Left renal cortex interstitium (tissue), 4 donors: ENCODE data around the gene TP63. TPM values are rescaled to one million over a fixed set of nuclear protein-coding genes. Genes with fewer than 3 reads are reported as not detected.
"Not testable (repeated sequence)": the region's sequence is repeated elsewhere in the genome, so short reads cannot be mapped to it uniquely, and the experiment has no call there.

Experiments
- DNase-seq, 4 donors: peaks; one replicate each; pipeline ENCODE4 v3.0.0-alpha.2; 2013; ENCODE audit warnings: low read depth in 4 of 4, low spot score in 2 of 4, missing footprints in 1 of 4
- polyA plus RNA-seq, 4 donors: library from polyadenylated mRNA; unstranded; fragments of 120-200 nt; gene quantifications; one replicate each; pipeline ENCODE4 v1.2.1, GENCODE V29; 2013; ENCODE audit not compliant: insufficient read length in 4 of 4

TP63 gene
- polyA plus RNA-seq, result 1 to 10 TPM; 1.1 to 1.9 (median 1.7) TPM

DNA sequence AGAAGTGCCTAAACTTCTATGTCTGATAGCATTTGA, at the start of gene TP63:
TSS of gene TP63 (plus strand) at position 17 of the 36 bp plus-strand sequence. CDS start 127 bp downstream, outside the sequence.
- DNase-seq, result no peak

DNA sequence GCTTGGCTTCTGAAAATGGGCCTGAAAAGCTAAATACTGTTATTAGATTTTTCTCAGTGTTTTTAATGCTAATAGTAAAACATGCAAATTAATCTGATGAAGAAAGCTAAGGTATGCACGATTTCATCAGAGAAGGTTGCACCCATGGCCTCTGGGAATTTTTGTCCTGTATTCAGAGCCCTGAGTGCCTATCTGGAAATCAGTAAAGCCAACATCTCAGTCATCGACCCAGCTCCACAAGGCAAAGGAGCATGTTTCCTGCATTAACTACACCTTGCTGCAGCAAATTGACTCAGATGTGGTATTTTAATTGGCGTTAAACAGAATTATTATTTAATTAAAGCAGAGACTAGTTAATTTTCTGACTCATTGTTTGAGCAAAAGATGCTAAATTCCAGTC, 49.0 kb upstream of the TP63 start:
- no peak for DNase-seq

DNA sequence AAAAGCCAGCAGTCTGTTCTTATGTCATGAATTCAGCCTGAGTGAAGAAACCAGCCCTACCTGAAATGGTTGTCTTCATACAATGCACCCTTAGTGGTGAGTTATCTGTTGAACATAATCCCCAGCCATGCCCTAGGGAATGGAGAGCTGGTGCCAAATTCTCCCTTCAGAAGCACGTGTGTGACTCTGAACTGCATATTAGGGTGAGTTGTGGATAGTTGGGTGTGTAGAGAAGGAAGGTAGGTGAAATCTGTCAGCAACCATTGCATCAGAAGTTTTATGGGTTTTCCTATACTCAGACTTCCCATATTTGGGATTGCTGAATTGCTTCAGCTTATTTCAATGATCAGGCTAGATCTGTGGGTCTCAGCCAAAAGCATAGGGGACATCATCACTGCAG, 46.5 kb upstream of the TP63 start:
- no peak for DNase-seq

DNA sequence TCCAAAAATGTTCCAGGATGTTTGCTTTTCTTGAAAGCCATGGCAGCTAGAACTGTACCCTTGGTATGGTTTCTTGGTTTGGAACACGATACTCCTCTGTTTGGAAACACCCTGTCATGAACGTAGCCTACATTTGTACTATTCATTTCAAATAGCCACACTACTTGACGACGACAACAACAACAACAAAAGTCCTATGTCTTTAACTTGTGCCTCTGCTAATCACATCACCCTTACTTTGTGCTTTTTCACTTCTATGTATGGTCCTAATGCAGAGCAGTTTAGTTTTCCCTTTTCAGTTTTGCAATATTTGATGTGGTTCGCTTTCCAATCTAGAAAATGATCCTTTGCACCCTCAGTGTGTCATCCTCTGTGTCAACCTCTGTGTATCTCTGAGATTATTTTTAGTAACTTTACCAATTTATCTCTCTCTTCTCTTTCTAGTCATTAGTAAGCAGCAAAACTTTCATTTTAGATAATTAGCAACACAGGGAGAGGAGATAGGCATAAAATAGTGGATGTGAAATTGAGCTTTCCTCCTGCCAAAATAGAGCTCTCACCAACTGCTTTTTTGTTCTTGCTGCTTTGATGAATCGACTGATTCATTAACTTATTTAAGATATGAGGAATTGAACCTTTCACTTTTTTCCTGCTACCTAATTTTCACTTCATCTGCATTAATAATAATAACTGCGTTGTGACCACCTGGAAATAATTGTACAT, 44.1 kb upstream of the TP63 start:
- DNase-seq, result no peak

DNA sequence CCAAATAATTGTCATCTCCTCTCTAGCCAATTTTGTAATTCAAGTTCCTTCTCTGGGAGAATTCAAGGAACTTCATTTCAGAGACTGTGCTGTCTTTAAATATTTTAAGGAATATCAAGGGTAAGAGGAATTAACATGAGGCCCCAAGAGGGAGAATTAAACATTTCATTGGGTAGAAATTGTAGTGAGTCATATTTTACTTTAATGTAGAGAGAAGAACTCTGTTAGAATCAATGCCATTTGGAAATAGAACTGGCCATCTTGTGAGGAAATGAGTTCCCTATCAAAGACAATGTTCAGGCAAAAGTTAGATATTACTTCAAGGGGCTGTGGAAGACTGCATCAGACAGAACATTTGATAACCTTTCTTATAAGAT, 43.5 kb upstream of the TP63 start:
- DNase-seq, result no peak

DNA sequence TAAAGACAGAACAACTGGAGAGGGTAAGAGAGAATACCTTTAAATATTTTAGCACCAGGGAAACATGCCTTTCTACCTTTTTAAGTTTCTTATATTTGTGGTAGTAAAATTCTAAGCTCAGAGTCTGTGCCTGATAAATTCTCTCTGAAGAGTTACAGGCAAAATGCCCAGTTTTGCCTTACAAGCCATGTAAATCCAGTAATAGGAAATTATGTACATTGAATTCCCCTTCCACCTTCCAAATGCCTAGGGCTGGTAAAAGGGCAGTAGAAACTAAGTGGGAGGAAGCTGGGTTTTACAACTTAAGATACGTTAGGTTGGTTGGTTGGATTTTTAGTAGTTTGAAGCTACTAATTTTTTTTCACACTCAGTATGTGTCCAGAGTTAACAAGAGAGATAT, 43.1 kb upstream of the TP63 start:
- no peak for DNase-seq

DNA sequence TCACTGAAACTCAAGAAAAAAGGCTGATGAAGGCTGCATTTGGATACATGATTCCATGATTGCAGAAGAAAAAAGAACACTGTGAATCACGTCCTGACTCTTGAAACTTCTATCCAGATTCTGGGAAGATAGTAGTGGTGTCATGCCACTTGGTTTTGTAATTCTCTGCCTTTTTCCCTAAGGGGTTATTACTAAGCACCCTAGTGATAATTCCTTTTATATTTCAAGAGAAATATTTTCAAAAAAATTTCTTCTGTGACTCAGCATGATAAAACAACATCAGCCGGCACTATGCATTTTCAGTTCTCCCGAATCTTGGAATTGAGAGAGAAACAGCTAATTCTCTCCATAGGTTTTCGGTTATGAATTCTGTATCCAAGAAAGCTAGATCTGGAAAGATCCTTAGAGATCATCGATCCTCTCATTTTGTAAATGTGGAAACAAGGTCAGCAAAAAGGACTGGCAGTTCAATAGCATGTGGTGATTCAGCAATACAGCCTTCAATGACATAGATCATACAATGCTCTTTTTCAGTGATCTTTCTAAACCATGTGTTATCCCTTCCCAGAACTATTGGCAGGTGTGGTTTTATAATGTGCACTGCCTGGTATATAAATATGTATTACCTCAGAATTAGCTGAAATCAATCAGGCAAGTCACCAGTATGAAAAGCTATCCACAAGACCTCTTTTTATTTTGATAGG, 42.6 kb upstream of the TP63 start:
- DNase-seq, result no peak

DNA sequence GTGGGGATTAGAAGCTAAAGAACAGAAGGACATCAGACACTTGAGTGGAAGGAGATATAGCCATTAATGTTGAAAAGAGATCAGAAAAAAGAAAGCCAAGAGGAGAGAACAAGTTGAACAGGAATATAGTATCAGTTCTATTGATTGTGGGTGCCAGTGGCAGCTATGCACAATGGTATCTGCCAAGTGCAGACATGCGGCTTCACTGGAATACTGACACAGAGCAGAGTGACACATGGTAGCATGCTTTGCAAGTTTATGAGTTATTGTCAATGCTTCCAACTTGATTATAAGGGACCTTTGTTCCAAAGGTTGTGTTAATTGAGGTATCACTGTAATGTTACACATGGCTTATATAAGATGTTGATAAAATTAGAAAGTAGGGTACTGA, 42.0 kb upstream of the TP63 start:
- DNase-seq, result no peak

DNA sequence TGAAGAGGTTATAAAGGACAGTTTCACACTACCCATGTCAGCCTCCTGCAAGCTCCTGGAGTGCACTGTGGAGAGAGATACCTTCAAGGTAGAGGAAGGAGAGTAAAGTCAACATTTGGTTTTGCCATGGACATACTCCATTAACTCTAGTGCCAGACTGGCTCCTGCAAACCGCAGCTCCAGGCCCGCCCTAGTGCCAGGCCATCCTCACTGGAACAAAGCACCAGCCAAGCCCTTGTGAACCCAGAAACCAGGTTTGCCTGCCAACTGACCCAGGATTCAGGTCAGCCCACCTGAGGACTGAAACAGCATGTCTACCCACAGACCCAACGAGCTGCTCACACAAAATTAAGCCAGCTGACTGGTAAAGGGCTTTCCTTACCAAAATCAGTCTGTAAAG, 41.0 kb upstream of the TP63 start:
- DNase-seq, result no peak

DNA sequence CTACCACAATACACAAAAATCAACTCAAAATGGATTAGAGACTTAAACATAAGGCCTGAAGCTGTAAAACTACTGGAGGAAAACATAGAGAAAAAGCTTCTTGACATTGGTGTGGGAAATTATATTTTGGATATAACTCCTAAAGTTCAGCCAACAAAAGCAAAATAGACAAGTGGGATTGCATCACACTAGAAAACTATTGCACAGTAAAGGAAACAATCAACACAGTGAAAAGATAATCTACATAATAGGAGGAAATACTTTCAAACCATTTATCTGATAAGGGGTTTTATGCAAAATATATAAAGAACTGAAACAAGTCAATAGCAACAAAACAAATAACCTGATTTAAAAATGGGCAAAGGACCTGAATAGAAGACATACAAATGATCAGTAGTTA, 37.6 kb upstream of the TP63 start:
- no peak for DNase-seq

DNA sequence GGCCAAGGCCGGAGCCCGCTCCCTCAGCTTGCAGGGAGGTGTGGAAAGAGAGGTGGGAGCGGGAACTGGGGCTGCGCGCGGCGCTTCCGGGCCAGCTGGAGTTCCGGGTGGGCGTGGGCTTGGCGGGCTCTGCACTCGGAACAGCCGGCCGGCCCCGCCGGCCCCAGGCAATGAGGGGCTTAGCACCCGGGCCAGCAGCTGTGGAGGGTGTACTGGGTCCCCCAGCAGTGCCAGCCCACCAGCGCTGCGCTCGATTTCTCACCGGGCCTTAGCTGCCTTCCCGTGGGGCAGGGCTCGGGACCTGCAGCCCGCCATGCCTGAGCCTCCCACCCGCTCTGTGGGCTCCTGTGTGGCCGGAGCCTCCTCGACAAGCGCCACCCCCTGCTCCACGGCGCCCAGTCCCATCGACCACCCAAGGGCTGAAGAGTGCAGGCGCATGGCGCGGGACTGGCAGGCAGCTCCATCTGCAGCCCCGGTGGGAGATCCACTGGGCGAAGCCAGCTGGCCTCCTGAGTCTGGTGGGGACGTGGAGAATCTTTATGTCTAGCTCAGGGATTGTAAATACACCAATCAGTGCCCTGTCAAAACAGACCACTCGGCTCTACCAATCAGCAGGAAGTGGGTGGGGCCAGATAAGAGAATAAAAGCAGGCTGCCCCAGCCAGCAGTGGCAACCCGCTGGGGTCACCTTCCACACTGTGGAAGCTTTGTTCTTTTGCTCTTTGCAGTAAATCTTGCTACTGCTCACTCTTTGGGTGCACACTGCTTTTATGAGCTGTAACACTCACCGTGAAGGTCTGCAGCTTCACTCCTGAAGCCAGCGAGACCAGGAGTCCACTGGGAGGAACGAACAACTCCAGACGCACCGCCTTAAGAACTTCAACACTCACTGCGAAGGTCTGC, 34.9 kb upstream of the TP63 start:
- DNase-seq, result not testable (repeated sequence)

DNA sequence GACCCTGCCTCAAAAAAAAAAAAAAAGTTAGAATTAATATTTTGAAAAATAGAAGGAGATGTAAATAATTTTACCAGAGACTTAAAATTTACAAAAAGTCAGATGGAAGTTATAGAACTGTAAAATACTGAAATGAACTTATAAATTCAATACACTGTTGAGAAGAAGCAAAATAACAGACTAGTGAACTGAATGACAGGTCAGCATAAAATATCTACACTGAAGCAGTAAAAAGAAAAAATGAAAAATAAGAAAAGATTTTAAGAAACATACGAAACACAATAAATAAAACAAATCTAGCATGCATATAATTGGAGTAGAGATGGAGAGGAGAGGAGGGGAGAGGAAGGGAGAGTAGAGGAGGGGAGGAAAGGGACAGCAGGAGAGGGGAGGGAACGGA, 33.3 kb upstream of the TP63 start:
- no peak for DNase-seq

DNA sequence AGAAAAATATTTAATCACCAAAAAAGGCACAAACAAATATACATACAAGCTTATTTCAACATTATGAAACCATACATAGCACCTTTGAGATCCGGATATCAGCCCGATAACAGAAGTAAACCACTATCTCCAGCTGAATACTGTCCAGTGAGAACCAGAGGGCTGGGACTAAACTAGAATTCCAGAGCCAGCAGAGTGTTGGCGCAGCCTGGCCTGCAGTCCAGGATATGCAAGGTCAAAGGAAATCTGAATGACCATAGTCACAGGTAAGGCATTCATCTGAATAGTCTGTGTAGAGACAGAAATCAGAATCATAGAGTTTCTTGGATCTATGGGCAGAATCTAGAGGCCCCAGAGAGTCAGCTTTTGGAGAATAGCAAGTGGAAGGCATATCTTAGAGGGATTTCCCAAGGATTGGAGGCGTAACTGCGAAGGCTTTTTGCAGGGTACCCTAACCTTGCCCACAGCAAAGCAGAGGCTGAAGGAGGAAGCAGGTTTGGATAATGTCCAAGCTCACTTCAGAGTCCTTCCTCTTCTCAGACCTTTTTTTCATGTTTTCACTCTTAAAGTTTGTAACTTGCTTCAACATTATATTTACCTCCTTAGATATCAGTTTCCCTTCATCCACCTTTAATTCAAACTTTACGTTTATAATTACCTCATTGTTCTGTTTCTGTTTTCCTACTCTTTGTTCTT, 32.5 kb upstream of the TP63 start:
- no peak for DNase-seq

DNA sequence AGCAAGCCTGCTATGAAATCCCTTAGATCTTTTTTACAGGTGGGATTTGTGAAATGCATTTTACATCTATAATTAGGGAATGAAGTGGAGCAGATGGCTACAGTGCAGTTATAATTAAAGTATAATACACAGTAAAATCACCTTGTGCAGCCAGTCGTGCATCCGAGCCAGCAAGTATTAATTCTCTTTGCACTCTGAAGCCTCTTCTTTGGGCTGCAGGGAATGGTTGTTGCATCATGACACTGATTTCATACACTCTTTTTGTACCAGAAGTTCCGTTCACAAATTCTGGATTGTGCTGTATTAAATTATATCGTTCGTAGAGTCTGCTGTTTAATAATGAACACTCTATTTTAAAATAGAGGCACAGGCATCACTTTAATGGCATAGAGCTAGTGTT, 28.7 kb upstream of the TP63 start:
- DNase-seq, result no peak

DNA sequence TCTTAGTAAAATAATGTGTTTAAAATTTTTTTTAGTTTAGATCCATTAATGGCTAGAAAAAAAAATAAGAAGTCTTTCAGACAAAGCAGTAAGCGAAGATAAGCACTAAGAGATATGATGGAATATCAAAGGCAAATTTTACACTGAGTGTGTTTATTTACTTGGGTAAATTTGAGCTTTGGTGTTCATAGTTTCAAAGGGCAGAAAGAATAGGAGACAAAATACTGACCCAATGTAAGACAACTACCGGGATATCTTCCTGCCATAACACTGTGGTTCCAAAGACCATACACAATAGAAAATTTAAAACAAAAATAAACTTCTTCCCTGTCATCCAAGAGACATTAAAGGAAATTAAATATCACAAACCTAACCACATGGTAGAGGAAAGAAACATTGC, 25.5 kb upstream of the TP63 start:
- DNase-seq, result no peak

DNA sequence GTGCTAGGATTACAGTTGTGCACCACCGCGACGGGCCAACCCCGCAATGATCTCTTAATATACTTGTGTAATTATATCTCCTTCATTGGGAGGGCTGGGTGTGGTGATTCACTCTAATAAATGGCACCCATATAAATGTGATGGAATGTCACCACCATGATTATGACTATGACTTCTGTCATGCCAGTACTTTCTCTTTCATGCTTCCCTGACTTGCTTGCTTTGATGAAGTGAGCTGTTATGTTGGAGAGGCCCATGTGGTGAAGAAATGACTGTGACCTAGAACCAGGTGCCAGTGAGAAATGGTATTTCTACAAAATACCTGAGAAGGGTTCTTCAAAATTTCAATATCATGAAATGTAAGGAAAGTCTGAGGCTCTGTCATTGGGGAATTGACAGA, 24.4 kb upstream of the TP63 start:
- DNase-seq, result no peak

DNA sequence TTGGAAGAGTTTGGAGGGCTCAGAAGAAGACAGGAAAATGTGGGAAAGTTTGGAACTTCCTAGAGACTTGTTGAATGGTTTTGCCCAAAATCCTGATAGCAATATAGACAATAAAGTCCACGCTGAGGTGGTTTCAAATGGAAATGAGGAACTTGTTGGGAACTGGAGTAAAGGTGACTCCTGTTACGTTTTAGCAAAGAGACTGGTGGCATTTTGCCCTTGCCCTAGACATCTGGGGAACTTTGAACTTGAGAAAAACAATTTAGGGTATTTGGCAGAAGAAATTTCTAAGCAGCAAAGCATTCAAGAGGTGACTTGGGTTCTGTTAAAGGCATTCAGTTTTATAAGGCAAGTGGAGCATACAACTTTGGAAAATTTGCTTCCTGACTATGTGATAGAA, 18.5 kb upstream of the TP63 start:
- not testable (repeated sequence) for DNase-seq

DNA sequence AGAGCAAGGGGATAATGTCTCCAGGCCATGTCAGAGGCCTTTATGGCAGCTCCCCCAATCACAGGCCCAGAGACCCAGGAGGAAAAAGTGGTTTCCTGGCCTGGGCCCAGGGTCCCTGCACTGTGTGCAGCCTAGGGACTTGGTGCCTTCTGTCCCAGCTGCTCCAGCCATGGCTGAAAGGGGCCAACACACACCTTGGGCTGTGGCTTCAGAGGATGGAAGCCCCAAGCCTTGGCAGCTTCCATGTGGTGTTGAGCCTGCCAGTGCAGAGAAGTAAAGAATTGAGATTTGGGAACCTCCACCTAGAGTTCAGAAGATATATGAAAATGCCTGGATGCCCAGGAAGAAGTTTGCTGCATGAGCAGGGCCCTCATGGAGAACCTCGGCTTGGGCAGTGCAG, 18.1 kb upstream of the TP63 start:
- DNase-seq, result no peak

DNA sequence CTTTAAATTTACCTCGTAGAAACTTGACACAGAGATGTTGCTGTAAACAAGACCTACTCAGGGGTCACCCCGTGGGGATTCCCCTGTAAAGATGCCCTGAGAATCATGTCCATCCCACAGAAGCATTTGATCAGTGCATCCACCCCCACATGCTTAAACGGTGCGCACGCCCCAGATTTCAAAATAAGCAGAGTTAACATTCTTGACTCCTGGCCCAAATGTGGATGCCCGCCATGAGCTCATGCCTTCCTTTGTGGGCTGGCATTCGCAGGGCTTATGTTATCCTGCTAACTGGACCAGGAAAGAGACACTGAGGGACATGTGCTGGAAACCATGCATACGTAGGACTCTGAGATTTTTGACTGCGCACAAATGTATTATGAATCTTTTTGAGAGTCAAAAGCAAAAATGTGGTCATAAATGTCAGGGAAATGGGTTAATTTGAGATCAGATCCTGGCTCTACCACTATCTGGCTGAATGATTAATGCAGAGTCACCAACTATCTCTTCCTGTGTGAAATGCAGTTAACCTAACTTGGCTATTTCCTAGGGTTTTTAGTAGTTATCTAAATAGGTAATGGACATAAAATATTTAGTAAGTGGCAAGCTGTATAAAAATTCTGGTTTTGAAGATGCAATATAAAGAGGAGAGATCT, 9.1 kb upstream of the TP63 start:
- no peak for DNase-seq

DNA sequence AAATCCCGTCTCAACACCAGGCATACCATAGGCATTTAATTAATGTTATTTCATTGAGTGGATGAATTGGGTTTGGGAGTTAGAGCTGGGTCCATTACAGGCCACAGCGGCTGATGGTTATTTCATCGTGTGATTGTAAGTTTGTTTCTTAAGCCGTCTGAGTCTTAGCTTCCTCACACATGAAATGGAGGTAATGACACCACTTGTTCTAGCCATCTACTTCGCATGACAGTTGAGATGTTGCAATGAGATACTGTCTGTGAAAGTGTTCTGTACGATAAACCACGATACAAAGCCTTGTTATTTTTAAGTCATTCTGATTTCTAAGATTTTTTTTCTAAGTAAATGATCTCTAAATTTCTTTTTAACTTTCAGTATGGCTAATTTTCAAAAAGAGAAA, 8.6 kb upstream of the TP63 start:
- no peak for DNase-seq

DNA sequence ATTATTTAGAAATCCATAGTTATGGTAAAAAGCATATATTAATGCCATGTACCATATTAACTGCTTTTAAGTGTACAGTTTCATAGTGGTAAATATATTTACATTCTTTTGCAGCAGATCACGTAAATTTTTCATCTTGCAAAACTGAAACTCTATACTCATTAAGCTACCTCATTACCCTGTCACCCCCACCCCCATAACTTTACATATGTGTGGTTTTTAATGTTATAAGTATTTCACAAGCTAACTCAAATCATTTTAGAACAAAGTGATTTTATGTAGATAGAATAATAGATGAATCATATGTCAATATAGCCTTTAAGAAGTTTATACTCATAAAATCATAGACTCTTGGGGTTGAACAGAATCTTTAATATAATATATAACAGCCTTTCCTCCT, 7.1 kb upstream of the TP63 start:
- no peak for DNase-seq
